Measurements from ENCODE around the gene JKAMP.
"Not testable (repeated sequence)": the region's sequence is repeated elsewhere in the genome, so short reads cannot be mapped to it uniquely, and the experiment has no call there.

- not testable (repeated sequence) for TF ChIP-seq CTCF (IDR thresholded peaks at IDR 0.05; ENCODE audit: low read length); EZH2phosphoT487 (IDR thresholded peaks at IDR 0.05; ENCODE audit: low read length); EZH2 (optimal IDR thresholded peaks at IDR 0.05; ENCODE audit: low read depth, low read length)
Measured at GRCh38 chr14:59448673-59449072, 35.6 kb upstream of the JKAMP start.
